Raji (cell line): ENCODE data around the gene SLC5A7.

Experiments
- POLR2A ChIP-seq: IDR thresholded peaks from 2 replicates; pipeline ENCODE4 v1.6.1; 2011; ENCODE audit warnings: low read depth, low read length, control low read depth; ENCODE audit not compliant: insufficient read depth

SLC5A7 gene

DNA sequence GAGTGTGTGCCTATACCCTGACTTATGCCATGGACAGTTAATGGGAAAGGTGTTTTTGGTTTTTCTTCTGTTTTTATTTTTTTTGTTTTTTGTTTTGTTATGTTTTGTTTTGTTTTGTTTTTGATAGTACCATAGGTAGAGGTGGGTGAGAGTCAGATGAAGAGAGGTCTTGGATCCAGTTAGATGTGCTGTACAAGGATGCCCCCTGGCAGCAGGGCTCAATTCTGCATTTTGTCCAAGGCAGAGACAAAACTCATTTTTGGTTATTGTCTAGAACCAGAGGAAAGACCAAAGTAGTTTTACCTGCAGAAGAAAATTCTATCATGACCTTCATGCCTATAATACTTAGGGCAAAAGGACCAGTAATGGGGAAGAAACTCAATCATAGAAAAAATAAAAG lies 48.5 kb downstream of the SLC5A7 start:
- TF ChIP-seq POLR2A: no peak

DNA sequence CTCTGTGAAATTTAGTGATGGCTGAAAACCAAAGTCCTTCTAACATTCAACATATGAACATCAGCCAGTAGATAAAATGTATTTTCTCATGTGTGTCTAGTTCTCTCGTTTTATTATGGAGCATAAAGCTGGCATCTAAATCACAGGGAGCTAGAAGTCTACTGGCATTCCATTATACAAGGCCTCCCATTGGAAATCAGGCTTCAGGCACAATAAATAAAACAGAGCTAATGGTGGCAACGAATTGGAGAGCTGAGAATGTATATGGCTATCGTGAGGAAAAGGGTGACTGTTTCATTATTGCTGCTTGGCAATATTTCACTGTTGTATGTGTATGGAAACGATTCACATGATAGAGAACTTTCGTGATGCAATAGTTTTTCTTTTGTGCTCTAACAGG lies 62.4 kb downstream of the SLC5A7 start:
- TF ChIP-seq POLR2A: no peak

DNA sequence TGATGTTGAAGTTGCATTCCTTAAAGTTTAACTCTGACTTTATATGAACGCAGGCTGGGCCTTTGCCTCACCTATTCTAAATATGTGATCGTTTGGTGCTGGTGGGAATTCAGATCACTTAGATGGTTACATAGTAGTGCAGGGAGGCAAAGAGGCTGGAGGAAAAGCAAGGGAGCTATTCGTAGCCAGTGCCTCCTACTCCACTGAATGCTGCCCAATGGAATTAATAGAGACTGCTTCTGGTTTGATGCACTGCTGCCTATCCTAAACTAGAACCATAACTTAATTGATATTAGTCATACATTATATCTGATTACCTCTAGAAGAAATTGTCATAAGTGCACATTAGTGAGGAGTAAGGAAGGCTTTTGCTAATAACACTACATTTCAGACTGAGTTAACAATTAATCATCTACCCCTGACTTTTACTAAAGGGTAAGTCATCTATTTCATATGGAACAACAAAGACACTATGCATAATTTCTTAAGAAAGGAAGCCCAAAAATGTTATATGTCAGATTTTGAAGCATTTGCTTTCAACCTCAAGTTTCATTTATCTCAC lies 72.3 kb downstream of the SLC5A7 start:
- no peak for TF ChIP-seq POLR2A

DNA sequence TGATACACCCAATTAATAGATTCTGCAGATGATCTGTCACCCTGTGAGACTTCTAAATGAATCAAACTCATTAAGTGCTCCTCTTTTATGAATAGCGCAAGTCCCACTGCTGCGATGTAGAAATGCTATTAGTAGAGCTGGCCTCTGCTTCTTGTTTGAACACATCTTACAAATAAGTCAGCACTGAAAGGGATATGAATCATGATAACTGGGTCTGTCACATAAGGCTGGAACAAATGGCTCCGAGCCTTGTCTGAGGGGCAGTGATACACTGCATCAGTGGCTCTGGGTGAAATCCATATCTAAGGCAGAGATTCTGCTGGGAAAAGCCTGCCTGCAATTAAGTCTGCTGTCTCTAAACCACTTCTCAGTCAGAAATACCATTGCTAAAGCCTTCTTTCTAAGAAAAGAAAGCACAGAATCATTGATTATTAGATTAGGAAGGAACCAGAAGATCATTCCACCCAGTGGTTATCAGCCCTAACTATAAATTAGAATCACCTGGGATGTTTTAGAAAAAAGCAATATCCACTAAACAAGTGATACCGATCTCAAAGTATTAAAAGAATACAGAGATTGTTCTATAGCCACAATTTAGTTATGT lies 75.2 kb downstream of the SLC5A7 start:
- TF ChIP-seq POLR2A: no peak
